ENCODE results near the gene DRAP1.

Gene DRAP1

GRCh38 chr11:65964906-65965305 lies 45.7 kb downstream of the DRAP1 start:
- TF ChIP-seq, protein P1, sequence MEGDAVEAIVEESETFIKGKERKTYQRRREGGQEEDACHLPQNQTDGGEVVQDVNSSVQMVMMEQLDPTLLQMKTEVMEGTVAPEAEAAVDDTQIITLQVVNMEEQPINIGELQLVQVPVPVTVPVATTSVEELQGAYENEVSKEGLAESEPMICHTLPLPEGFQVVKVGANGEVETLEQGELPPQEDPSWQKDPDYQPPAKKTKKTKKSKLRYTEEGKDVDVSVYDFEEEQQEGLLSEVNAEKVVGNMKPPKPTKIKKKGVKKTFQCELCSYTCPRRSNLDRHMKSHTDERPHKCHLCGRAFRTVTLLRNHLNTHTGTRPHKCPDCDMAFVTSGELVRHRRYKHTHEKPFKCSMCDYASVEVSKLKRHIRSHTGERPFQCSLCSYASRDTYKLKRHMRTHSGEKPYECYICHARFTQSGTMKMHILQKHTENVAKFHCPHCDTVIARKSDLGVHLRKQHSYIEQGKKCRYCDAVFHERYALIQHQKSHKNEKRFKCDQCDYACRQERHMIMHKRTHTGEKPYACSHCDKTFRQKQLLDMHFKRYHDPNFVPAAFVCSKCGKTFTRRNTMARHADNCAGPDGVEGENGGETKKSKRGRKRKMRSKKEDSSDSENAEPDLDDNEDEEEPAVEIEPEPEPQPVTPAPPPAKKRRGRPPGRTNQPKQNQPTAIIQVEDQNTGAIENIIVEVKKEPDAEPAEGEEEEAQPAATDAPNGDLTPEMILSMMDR (IDR thresholded peaks at IDR 0.05; ENCODE audit: low read depth, low read length): no peak
- Histone ChIP-seq H3K4me3 (ENCODE audit: low read depth, low read length) (no peak overlapping the region), H3K27ac (no peak overlapping the region), H3K36me3 (peaks cover 54% of the 10 kb centered on the region), H3K27me3 (ENCODE audit: insufficient read depth, low read depth, severe bottlenecking) (no peaks in the 10 kb centered on the region), H3K9me3 (ENCODE audit: severe bottlenecking) (no peaks in the 10 kb centered on the region)
- no peak for DNase-seq

- TF ChIP-seq, protein P1 (IDR thresholded peaks at IDR 0.05; ENCODE audit: low read depth, low read length): no peak
Measured at GRCh38 chr11:65965986-65966762, 46.9 kb downstream of the DRAP1 start.

GRCh38 chr11:65967329-65967934 lies 48.2 kb downstream of the DRAP1 start:
- Histone ChIP-seq H3K27ac (no peak overlapping the region), H3K27me3 (ENCODE audit: insufficient read depth, low read depth, severe bottlenecking) (no peaks in the 10 kb centered on the region), H3K36me3 (peaks cover 65% of the 10 kb centered on the region), H3K9me3 (ENCODE audit: severe bottlenecking) (no peaks in the 10 kb centered on the region), H3K4me3 (ENCODE audit: low read depth, low read length) (no peak overlapping the region)
- TF ChIP-seq, protein P1 (IDR thresholded peaks at IDR 0.05; ENCODE audit: low read depth, low read length): no peak
- no peak for DNase-seq

More at GRCh38 chr11:65965986-65966762, 46.9 kb downstream of the DRAP1 start:
- H3K4me3 ChIP-seq (ENCODE audit: low read depth, low read length): no peak overlapping the region
- DNase-seq: no peak
- H3K9me3 ChIP-seq (ENCODE audit: severe bottlenecking): no peaks in the 10 kb centered on the region
- H3K36me3 ChIP-seq: peaks cover 58% of the 10 kb centered on the region
- H3K27ac ChIP-seq: no peak overlapping the region
- no peaks in the 10 kb centered on the region for H3K27me3 ChIP-seq (ENCODE audit: insufficient read depth, low read depth, severe bottlenecking)

GRCh38 chr11:65968600-65969482 lies 49.6 kb downstream of the DRAP1 start:
- no peaks in the 10 kb centered on the region for H3K27me3 ChIP-seq (ENCODE audit: insufficient read depth, low read depth, severe bottlenecking)
- H3K36me3 ChIP-seq: peaks cover 67% of the 10 kb centered on the region
- H3K27ac ChIP-seq: no peak overlapping the region
- H3K4me3 ChIP-seq (ENCODE audit: low read depth, low read length): no peak overlapping the region
- no peak for DNase-seq
- TF ChIP-seq, protein P1 (IDR thresholded peaks at IDR 0.05; ENCODE audit: low read depth, low read length): no peak
- H3K9me3 ChIP-seq (ENCODE audit: severe bottlenecking): no peaks in the 10 kb centered on the region

All from WERI-Rb-1 (cell line).